ENCODE data around the gene MYO3B. TPM values are rescaled to one million over a fixed set of nuclear protein-coding genes. Genes with fewer than 3 reads are reported as not detected.

Gene MYO3B
- total and polyA plus RNA-seq, 11 donors, result 0.09 to 0.19 (median 0.10) TPM; not detected in 8

GRCh38 chr2:170651624-170652325 is 473.8 kb downstream of the MYO3B start:
- H3K36me3 ChIP-seq, result no peaks in the 10 kb centered on the region
- ATAC-seq, result no peak
- H3K27ac ChIP-seq, result no peak overlapping the region
- no peak for DNase-seq
- 45 to 60% (median 53%) methylated on average over 9 of the region's 9 CpGs for WGBS, 4 donors
- H3K9me3 ChIP-seq, result no peaks in the 10 kb centered on the region
- no peak overlapping the region for H3K4me3 ChIP-seq
- no peaks in the 10 kb centered on the region for H3K4me1 ChIP-seq
- no peaks in the 10 kb centered on the region for H3K27me3 ChIP-seq
- intact Hi-C loops (cut with DNase I), result no loop called here
- no peak for TF ChIP-seq POLR2A (IDR thresholded peaks at IDR 0.05)
- no peak for TF ChIP-seq CTCF (IDR thresholded peaks at IDR 0.05)

GRCh38 chr2:170652637-170653417 is 474.9 kb downstream of the MYO3B start:
- TF ChIP-seq CTCF (IDR thresholded peaks at IDR 0.05), result no peak
- TF ChIP-seq POLR2A (IDR thresholded peaks at IDR 0.05), result no peak
- Histone ChIP-seq H3K9me3 (no peaks in the 10 kb centered on the region), H3K27me3 (no peaks in the 10 kb centered on the region), H3K27ac (no peak overlapping the region), H3K4me1 (no peaks in the 10 kb centered on the region), H3K36me3 (no peaks in the 10 kb centered on the region), H3K4me3 (no peak overlapping the region)
- DNase-seq (no peak), ATAC-seq (no peak)
- intact Hi-C loops (cut with DNase I), result no loop called here
- WGBS, 4 donors, result 69 to 85% (median 81%) methylated on average over 5 of the region's 5 CpGs

DNA sequence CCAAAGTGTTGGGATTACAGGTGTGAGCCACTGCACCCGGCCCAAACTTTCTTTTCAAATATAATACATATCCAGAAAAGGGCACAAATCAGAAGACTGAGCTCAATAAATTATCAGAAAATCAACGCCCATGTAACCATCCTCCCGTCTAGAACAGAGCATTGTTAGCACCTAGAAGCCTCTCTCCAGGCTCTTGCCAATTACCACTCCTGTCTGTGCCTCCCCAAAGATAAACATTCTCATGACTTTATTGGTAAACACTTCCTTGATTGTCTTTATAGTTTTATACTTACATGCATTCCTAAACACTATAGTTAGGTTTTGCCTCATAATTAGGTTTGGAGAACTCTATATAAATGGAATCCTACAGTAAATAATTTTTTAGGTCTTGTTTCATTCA is 478.7 kb downstream of the MYO3B start:
- Histone ChIP-seq H3K27ac (no peak overlapping the region), H3K4me3 (no peak overlapping the region), H3K9me3 (no peaks in the 10 kb centered on the region), H3K36me3 (no peaks in the 10 kb centered on the region), H3K4me1 (peaks cover 0 to 2% (median 0%) of the 10 kb centered on the region in 12 donors), H3K27me3 (no peaks in the 10 kb centered on the region)
- intact Hi-C loops (cut with DNase I), result no loop called here
- ATAC-seq, result no peak
- 81 to 91% (median 83%) methylated on average over 3 of the region's 3 CpGs for WGBS, 4 donors
- no peak for DNase-seq
- TF ChIP-seq POLR2A (IDR thresholded peaks at IDR 0.05) (no peak), CTCF (IDR thresholded peaks at IDR 0.05) (no peak)

DNA sequence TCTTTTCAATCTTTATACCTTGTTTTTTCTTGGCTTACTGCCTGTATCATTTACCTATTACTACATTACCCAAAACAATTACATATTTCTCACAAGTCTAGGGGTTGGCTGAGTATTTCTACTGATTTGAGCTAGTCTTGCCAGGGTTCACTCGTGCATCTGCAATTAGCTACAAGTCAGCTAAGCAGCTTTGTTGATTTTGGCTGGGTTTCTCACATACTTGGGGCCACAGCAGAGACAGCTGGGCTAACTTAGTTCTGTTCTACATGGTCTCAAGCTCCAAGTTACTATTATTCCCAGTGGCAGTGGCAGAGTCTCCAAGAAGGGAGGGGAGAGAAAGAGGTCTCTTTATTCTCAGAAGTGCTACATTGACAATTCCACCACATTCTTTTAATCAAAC is 482.5 kb downstream of the MYO3B start:
- WGBS, 4 donors, result 14 to 42% (median 24%) methylated on average over 1 of the region's 1 CpG
- no peak for TF ChIP-seq POLR2A (IDR thresholded peaks at IDR 0.05)
- no peak for TF ChIP-seq CTCF (IDR thresholded peaks at IDR 0.05)
- ATAC-seq (peak in 1 of 4 donors; percentile 30), DNase-seq (no peak)
- peaks cover 0 to 2% (median 0%) of the 10 kb centered on the region in 12 donors for H3K4me1 ChIP-seq
- H3K4me3 ChIP-seq, result no peak overlapping the region
- intact Hi-C loops (cut with DNase I), result no loop called here
- no peaks in the 10 kb centered on the region for H3K9me3 ChIP-seq
- H3K36me3 ChIP-seq, result no peaks in the 10 kb centered on the region
- no peak overlapping the region for H3K27ac ChIP-seq
- H3K27me3 ChIP-seq, result peaks cover 0 to 4% (median 0%) of the 10 kb centered on the region in 9 donors
